ENCODE results near the gene ADARB2.
"Not testable (repeated sequence)": the region's sequence is repeated elsewhere in the genome, so short reads cannot be mapped to it uniquely, and the experiment has no call there.

The ADARB2 gene

DNA sequence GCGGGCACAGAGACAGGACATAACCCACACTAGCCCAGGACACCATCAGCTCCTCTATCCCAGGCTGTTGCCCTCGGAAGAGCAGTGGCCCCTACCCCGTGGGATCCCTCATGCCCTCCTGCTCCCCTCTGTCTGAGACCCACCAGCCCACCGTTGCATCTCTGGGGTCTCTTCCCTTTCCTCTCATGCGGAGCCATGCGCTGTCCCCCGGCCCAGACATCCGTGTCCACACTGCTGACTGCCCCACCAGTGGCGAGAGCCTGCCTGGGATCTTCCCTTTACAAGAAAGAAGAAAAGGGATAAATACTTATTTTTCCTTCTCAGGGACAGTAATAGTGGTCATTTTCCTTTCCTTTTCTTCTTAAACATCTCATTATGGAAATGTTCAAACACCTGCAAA, 565.7 kb downstream of the ADARB2 start:
- no peak for DNase-seq

DNA sequence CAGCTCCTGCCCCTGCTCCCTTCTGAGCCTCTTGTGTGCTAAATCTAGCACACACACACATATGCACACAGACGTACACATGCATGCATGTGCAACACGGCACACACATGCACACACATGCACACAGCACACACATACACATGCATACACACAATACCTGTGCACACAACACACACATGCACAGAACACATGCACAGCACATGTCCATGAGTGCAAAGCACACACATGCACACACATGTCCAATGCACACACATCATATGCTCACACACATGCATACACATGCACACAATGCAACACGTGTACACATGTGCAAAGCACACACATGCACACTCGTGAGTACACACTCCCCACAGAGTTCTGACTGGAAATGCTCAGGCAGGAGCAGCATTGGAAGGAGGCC, 566.1 kb downstream of the ADARB2 start:
- DNase-seq: no peak

DNA sequence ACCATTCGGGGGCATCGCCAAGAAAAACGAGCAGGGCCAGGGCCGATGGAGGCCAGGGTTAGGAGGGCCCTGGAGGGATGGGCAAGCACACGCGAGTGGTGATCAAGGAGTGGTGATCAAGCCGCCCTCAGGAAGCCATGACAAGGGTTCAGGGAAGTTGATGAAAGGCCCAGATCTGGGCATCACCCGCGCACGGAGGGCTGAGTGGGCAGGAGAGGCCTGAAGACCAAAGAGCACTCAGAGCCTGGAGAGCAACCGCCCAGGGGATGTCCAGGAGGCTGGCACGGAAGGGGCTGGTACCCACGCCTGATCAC, 566.5 kb downstream of the ADARB2 start:
- DNase-seq: no peak

DNA sequence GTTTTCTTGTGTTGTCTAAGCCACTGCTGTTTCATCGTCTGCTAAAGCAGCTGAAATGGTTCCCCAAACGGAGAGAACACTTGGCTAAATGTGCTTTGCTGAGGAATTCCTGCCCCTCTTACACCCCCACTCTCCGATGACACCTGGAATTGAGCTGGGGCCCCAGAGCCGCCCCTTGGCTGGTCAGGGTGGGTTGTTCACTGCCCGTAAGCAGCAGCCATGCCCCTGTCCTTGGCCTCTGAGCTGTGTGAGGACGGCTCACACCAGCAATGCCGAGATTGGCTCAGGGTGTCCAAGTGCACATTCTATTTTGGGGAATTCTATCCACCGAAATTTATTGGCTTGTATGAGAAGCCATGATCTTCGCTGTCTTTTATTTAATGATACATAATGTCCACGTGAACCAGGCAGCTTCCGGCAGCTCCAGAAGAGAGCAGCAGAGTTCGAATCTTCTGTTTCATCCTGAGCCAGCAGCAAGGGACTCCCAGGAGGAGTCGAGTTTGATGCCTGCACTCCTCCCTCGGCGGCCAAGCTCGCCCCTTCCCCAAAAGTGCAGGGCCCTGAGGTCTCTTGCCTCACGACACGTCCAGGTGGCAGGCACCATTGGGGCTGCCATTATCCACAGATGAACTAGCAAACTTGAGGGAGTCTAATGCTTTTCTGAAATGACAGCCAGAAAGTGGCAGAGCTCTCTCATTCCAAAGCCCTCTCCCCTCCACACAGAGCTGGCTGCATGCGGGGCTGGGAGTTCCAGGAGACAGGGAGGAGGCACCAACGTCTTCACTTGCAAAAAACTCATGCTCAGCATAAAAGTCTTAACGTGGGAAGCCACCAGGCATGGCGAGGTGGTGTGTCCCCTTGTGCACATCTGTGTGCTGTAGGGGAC, 567.1 kb downstream of the ADARB2 start:
- no peak for DNase-seq

DNA sequence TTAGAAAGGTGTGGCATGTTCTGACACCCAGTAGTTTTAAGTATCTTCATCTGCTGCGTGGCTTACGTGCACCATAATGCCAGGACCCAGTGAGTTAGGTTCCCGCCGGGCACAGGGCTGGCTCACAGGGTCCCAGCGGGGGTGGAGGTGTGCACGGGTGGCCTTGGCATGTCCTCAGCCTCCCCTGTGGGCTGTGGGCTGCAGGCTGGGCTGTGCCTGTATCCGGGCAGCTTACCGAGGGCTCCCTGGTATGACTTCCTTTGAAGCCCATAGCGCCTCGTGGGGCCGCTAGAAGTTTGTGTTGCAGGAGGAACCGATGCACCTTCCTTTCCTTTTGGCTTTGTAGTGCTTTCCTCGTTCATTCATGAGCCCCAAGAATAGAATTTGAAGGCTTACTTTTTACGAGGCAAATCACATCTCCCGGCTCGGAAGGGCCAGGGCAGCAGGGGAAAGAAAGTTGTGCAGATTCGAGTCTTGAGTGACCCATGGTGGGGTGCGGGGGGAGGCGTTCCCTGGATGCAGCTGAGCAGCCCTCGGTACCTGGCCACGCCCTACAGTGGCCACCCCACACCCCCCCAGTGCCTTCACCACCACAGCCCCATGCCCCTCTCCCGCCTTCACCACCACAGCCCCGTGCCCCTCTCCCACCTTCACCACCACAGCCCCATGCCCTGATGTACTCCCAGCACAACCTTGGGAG, 568.0 kb downstream of the ADARB2 start:
- DNase-seq: no peak

DNA sequence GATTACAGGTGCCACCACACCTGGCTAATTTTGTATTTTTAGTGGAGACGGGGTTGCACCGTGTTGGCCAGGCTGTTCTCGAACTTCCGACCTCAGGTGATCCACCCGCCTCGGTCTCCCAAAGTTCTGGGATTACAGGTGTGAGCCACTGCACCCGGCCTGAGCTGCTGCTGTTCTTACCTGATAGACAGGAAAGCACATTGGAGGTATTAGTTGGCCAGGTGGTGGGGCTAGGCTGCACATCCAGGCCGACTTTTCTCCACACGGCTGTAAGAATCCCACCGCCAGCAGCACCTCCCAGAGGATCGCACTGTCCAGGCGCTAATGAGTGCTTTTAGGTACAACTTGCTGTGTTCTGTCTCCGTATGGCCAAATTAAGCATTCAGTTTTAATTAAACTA, 568.6 kb downstream of the ADARB2 start:
- no peak for DNase-seq

DNA sequence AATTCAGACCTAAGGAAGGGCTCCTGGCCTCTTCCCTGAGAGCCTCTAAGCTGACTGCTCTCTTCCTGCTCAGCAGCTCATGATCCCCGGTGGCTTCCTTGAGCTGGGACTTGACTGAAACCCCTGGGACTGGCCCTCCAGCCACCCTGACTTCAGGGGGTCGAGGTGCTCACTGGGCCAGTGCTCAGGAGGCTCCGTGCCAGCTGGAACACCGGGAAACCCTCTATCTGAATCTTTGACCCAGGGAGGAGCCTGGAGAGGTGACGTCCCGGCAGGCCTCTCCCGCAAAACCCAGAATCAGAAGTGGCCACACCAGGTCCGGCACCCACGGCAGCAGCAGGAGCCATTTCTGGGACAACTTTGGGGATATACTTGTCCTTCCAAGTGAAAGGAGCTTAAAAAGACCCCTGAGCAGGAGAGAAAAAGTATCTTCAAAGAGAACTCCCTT, 570.5 kb downstream of the ADARB2 start:
- no peak for DNase-seq

DNA sequence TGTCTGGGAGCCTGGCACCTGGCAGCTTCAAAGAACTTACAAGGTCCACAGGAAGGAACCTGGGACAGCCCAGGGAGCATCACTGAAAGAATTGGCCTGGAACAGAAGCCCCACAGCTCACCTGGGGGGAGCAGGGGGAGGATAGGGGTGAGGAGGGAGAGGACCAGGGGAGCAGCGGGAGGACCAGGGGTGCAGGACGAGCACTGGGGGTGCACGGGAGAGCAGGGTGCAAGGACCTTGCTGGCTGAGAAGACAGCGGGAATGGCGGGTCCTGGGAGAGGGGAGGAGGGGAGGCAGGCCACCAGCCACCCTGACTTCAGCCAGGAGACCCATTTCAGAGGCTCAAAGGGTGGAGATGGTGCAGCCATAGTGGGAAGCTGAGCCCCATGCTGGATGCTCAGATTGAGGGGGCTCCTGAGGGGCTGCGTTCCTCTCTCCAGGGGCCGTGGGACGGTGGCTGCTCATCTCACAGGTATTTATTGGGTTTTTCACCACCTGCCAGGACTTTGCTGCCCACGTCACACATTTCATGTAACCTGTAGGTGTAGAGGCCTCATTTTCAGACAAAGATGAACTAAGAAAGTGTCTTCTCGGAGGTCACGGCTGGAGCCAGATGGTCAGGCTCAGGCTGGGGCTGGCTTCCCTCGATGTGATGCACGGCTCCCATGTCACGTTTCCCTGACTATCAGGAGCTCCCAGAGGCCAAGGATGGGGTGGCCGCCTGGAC, 571.1 kb downstream of the ADARB2 start:
- DNase-seq: no peak

DNA sequence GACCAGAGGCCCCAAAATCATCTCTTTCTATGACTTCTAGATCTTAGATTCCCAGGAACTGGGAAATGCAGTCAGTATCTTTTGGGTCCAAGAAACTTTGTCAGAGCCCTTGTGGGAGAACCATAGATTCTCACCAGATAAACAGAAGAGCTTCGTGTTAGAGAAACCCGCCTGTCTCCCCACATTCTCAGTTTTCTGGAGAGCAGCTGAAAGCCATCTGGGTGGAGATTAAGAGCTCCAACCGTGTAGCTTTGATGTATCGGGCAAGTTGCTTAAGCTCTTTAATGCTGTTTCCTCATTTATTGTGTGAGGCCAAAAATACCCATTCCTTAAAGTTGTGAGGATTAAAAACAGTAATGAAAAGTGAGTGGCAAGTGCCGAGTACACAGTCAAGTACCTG, 573.5 kb downstream of the ADARB2 start:
- DNase-seq: no peak

DNA sequence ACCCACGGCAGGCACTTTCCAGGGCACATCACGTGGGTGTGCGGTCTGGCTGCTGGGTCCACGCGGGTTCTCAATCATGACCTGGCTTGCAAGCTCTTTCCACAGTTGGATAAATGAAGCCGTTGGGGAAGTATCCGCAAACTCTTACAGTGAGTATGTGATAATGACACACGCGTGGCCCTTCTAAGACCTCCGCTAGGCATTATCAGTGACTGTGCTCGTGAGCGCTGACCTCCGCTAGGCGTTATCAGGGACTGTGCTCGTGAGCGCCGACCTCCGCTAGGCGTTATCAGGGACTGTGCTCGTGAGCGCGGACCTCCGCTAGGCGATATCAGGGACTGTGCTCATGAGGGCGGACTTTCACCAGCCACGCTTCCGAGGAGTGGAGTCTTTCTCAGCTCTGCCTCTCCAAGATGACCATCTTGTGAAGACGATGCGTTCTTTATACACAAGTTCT, 574.1 kb downstream of the ADARB2 start:
- no peak for DNase-seq

DNA sequence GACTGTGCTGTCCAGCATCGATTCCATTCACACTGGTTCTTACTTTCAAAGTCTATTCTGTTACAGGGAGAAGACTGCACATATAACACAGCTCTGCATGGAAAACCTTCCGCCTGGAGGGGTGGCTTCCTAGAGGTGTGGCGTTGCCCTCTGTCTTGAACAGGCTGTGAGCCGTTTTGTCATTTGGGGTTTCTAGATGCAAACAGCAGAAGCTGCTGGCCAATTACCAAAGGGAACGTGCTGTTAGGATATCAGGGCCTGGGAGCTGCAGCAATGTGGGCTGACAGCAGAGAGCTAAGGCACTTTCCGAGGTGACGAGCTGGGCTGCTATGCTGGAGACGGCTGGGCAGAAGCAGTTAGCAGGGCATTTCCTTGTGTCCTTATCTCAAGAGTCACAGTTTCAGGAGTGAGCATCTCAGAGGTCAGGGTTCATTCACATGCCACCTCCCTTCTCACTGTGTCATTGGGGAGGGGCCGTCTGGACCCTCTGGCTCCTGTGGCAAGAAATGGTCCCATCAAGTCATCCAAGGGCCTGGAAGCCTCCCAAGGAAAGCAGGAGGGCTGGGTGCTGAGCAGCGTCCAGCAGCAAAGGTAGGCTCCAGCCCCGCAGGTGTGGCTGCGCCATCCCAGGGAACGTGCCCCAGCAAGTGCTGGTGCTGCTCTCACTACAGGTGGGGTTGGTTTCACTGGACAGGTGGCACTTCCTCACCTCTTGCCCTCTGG, 574.7 kb downstream of the ADARB2 start:
- no peak for DNase-seq

DNA sequence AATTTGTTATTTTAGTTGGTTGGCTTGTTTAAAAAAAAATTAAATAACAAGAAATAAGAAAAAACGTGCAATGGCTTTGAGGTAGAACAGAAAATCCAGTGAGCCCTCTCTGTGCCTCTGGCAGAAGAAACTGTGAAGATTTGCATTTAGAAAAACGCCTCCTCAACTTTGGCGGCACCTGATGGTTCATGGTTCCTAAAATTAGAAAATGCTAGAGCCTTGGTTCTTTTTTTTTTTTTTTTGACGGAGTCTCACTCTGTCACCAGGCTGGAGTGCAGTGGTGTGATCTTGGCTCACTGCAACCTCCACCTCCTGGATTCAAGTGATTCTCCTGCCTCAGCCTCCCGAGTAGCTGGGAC, 576.0 kb downstream of the ADARB2 start:
- not testable (repeated sequence) for DNase-seq

DNA sequence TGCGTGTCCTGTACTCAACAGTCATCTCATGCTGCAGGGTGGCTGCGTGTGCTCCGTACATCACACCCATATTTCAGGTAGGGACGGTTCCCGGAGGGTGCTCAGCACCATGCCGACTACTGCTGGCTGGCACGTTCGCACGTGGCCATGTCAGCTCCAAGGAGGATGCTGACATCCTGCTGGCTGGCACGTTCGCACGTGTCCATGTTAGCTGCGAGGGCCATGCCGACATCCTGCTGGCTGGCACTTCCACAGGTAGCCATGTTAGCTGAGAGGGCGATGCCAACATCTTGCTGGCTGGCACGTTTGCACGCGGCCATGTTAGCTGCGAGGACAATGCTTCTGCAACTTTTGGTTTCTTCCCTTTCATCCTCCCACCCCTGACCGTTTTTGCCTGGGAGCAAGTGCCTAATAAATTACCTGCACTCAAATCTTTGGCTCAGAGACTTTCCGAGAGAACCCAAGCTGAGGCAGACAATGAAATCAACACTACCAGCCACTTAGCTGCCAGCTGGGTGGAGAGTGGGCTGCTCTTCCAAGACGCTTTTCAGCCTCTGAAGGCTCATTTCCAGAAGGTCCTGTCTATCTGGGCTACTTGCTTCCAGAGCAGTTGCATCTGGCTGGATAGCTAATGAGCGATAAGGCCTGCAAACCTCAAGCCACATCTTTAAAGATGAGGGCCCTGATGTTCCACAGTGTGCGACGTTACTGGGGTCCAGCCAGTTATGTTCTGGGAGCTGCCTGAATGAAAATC, 576.6 kb downstream of the ADARB2 start:
- no peak for DNase-seq

DNA sequence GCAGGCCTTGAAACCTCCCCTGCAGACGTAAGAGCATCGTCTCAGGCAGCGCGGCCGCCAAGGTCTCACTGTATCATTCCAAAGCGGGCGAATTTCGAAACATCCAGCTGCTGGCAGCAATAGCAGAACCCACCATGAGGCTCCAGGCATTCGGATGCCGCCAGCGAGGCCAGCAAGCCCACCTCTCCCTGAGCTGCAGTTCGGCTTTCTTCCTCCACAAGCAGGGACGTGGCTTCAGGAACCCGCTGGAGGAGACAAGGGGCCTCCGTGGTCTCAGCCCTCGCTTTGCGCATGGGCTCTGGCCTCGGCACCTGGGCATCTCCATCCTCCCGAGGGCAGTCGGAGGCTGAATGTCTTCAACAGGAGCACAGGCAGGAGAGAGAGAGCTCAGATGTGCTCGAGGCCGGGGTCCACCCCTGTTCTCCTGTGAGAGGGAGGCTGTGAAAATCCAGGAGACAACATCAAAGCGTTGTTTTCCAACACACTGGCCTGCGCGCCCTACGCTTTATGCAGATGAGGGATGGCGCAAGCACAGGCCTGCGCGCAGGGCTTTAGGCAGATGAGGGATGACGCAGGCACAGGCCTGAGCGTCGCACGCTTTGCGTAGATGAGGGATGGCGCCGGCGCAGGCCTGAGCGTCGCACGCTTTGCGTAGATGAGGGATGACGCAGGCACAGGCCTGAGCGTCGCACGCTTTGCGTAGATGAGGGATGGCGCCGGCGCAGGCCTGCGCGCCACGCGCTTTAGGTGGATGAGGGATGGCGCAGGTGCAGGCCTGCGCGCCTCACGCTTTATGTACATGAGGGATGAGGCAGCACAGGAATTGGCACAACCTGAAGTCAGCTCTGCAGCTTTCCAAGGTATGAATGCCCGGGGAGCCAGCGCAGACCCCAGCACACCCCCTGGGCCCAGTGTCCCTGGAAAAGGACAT, 577.9 kb downstream of the ADARB2 start:
- DNase-seq: no peak

DNA sequence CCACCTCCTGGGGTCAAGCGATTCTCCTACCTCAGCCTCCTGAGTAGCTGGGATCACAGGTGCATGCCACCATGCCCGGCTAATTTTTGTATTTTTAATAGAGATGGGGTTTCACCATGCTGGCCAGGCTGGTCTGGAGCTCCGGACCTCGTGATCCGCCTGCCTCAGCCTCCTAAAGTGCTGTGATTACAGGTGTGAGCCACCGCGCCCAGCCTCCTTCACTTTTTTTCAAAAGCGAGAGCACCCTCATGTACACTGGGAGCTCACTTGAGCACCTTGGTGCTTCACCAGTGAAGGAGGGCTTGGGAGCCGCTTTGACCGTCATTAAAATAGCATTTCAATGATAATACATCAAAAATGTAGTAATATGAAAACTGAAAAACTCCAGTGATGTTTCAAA, 578.8 kb downstream of the ADARB2 start:
- not testable (repeated sequence) for DNase-seq

DNA sequence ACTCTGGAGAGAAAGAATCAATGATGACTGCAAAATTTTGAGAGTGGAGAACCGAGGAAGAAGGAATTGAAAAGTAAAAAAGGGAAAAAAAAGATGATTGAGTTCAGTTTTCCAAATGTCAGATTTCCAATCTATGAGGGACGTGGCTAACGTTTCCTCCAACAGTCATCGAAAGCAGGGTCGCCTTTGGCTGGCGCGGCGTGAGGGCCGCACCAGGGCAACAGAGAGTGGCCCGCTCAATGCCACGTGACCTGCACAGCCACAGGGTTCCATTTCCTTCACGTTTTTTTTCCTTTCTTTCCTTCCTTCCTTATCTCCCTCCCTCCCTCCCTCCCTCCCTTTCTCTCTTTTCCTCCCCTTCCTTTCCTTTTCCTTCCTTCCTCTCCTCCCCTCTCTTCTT, 579.3 kb downstream of the ADARB2 start:
- DNase-seq: no peak

DNA sequence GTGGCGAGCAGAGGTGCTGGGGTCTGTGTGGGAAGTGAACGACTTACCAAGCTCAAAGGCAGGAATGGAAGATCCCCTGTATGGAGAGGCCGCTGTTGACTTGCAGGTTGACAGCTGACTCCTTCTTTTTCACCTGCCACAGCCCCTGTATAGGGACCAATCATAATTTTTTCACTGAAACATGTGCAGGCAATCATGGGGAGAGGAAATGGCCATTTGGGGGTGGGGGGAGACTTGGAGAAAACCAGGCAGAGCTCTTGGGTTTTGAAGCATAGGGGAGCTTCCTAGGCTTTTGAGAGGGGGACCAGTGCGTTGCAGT, 579.8 kb downstream of the ADARB2 start:
- DNase-seq: no peak

DNA sequence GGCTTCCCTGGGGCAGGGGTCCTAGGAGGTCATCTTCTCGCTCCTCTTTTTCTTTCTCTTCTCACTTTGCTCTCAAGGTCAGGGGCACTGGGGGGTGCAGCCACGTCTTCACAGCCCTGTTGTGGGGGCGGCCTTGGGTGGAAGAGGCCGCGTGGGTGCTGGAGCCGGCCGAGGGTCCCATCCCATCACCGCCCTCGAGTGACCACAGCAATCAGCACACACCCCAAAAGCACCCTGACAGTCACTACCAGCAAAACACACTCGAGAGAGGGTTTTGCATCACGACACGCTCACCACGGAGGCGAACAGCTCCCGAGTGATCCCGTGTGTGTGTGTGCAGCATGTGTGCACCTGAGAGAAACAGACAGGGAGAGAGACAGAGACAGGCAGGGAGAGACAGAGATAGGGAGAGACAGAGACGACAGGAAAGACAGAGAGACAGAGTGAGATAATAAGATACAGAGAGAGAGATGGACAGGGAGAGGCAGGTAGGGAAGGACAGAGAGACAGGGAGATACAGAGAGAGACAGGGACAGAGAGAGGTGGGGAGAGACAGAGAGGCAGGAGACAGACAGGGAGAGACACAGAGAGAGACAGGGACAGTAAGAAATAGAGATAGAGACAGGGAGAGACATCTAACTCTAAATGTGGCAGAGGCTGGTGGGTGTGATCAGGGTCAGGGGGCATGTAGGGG, 580.3 kb downstream of the ADARB2 start:
- DNase-seq: no peak

DNA sequence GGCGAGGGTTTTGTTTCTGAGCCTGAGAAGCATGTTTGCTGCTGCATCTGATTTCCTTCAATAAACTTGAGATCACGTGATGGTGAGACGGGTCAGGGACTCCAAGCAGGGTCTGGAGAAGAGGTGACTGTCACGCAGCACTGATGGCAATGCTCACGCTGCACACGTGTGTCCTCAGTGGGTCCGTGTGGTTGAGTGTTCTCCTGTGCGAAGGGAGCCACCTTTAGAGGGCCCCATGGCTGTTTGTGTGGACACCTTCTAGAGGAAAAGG, 580.8 kb downstream of the ADARB2 start:
- no peak for DNase-seq

DNA sequence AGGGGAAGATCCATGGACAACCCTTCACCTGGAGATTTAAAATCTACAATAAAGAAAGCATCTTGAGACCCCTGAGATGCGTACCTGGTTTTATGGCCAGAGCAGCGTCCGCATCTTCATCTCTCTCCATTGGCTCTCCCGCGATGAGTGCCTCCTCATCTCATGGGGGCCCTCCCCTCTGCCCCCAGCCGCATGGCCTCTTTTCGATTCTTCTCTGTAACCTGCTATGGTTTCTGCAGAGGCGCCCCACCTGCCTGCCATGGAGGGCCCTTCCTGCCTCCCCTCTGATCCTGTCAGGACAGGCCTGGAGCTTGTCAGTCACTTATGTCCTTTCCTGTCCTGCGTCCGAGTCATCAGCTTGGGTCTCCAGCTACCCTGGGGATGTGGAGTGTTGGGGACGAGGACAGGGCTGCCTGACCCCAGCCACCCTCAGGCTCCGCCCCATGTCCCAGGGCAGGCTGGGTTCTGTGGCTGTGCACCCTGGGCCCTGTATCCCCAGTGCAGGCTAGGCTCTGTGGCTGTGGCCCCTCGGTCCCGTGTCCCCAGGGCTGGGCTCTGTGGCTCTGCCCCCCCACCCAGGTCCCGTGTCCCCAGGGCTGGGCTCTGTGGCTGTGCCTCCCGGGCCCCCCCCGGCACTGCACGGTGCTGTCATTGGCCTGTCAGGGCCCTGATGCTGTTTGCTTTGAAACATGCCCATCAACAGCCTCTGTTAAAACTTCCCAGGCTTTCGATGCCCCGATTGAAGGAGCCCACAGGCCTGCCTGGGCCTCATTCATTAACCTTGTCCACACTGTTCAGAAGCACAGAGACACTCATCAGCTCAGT, 581.3 kb downstream of the ADARB2 start:
- DNase-seq: no peak

Data from DMS53 (cell line).